Cardiac fibroblast (primary cell): ENCODE data around the gene PCSK5.

Source experiments
- DNase-seq, 2 donors: peaks; one replicate each; pipeline versions ENCODE4 v3.0.0 to v3.0.0-alpha.2; 2010; ENCODE audit warnings: low read depth in 2 of 2
- H3K4me3 ChIP-seq, 2 donors: replicated peaks in 1 of 2; 1 replicate in 1 of 2; 2 replicates in 1 of 2; pipeline ENCODE4 v1.5.1; 2011; ENCODE audit warnings: low read depth in 2 of 2, low read length in 2 of 2, mild to moderate bottlenecking in 2 of 2, moderate library complexity in 1 of 2
- CTCF ChIP-seq: IDR thresholded peaks from one replicate; pipeline ENCODE4 v1.5.1; 2011; ENCODE audit warnings: low read depth, mild to moderate bottlenecking, low read length, inconsistent platforms

Gene PCSK5

GRCh38 chr9:76018761-76019160 lies 128.3 kb downstream of the PCSK5 start:
- no peak overlapping the region for H3K4me3 ChIP-seq
- no peak for DNase-seq
- TF ChIP-seq CTCF, result no peak

GRCh38 chr9:76020652-76021051 lies 130.2 kb downstream of the PCSK5 start:
- DNase-seq, result no peak
- TF ChIP-seq CTCF, result no peak
- H3K4me3 ChIP-seq, result no peak overlapping the region

- DNase-seq, result no peak
- TF ChIP-seq CTCF, result no peak
- no peak overlapping the region for H3K4me3 ChIP-seq
Observed at GRCh38 chr9:76022317-76022716, 131.8 kb downstream of the PCSK5 start.

GRCh38 chr9:76023715-76024195 lies 133.3 kb downstream of the PCSK5 start:
- no peak for TF ChIP-seq CTCF
- DNase-seq, result peak in 1 of 2 donors; percentile 27
- H3K4me3 ChIP-seq, result no peak overlapping the region

- H3K4me3 ChIP-seq, result no peak overlapping the region
- no peak for TF ChIP-seq CTCF
- DNase-seq, result no peak
Observed at GRCh38 chr9:76025286-76025685, 134.8 kb downstream of the PCSK5 start.

GRCh38 chr9:76026796-76027195 lies 136.3 kb downstream of the PCSK5 start:
- TF ChIP-seq CTCF, result no peak
- no peak overlapping the region for H3K4me3 ChIP-seq
- DNase-seq, result no peak

GRCh38 chr9:76027416-76027815 lies 136.9 kb downstream of the PCSK5 start:
- DNase-seq, result no peak
- TF ChIP-seq CTCF, result no peak
- H3K4me3 ChIP-seq, result no peak overlapping the region
